Measurements from ENCODE around the gene NPBWR2. TPM values are rescaled to one million over a fixed set of nuclear protein-coding genes. Genes with fewer than 3 reads are reported as not detected.

The NPBWR2 gene
- polyA plus RNA-seq, 1 donor (not counting 4 experiments of a cell fraction or from before 2014, with no cell fraction given): not detected

GRCh38 chr20:64150756-64151632 is 43.6 kb upstream of the NPBWR2 start:
- H3K27ac ChIP-seq (ENCODE audit: control insufficient read depth, insufficient read depth, low read length): no peak overlapping the region
- no peak overlapping the region for H3K4me2 ChIP-seq (ENCODE audit: control insufficient read depth, extremely low read depth, insufficient read depth, low read depth, low read length)
- H3K36me3 ChIP-seq (ENCODE audit: control insufficient read depth in 2 of 2, extremely low read depth in 1 of 2, insufficient read depth in 2 of 2, low read length in 2 of 2): no peaks in the 10 kb centered on the region
- peaks cover 6% of the 10 kb centered on the region for H3K9me3 ChIP-seq (ENCODE audit: control insufficient read depth, low read depth, low read length)
- H3K79me2 ChIP-seq (ENCODE audit: control insufficient read depth, insufficient read depth, low read length): no peaks in the 10 kb centered on the region
- dilution Hi-C loops (cut with MboI; ENCODE audit: extremely low pct_ligation_motif_present, low sequenced_read_pairs): no loop called here
- H3K9ac ChIP-seq (ENCODE audit: control insufficient read depth, extremely low read depth, insufficient read depth, low read length): no peak overlapping the region
- H3K9me1 ChIP-seq (ENCODE audit: control insufficient read depth, extremely low read depth, insufficient read depth, low read length): no peaks in the 10 kb centered on the region
- no peak overlapping the region for H3K4me3 ChIP-seq (ENCODE audit: control insufficient read depth in 2 of 3, extremely low read depth in 1 of 3, insufficient read depth in 2 of 3, low read depth in 1 of 3, low read length in 3 of 3)
- TF ChIP-seq, protein P1, sequence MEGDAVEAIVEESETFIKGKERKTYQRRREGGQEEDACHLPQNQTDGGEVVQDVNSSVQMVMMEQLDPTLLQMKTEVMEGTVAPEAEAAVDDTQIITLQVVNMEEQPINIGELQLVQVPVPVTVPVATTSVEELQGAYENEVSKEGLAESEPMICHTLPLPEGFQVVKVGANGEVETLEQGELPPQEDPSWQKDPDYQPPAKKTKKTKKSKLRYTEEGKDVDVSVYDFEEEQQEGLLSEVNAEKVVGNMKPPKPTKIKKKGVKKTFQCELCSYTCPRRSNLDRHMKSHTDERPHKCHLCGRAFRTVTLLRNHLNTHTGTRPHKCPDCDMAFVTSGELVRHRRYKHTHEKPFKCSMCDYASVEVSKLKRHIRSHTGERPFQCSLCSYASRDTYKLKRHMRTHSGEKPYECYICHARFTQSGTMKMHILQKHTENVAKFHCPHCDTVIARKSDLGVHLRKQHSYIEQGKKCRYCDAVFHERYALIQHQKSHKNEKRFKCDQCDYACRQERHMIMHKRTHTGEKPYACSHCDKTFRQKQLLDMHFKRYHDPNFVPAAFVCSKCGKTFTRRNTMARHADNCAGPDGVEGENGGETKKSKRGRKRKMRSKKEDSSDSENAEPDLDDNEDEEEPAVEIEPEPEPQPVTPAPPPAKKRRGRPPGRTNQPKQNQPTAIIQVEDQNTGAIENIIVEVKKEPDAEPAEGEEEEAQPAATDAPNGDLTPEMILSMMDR (optimal IDR thresholded peaks at IDR 0.05 in 1 of 3, IDR thresholded peaks at IDR 0.05 in 1 of 3, conservative IDR thresholded peaks at IDR 0.05 in 1 of 3; ENCODE audit: extremely low read depth in 1 of 3, insufficient read depth in 2 of 3, low read length in 3 of 3): no peak
- no peak for TF ChIP-seq EZH2 (IDR thresholded peaks at IDR 0.05; ENCODE audit: low read length)
- no peaks in the 10 kb centered on the region for H3K27me3 ChIP-seq (ENCODE audit: control insufficient read depth, extremely low read depth, insufficient read depth, low read length)
- FAIRE-seq: no peak
- peaks cover 13% of the 10 kb centered on the region for H3K4me1 ChIP-seq (ENCODE audit: control insufficient read depth, extremely low read depth, insufficient read depth, low read length)
- no peak for DNase-seq (ENCODE audit: low read depth, low spot score)
- H4K20me1 ChIP-seq (ENCODE audit: control insufficient read depth, extremely low read depth, insufficient read depth, low read length): no peaks in the 10 kb centered on the region
- no peak overlapping the region for H2AFZ ChIP-seq (ENCODE audit: control insufficient read depth, low read length)

- H4K20me1 ChIP-seq (ENCODE audit: control insufficient read depth, extremely low read depth, insufficient read depth, low read length): no peaks in the 10 kb centered on the region
- H3K9me3 ChIP-seq (ENCODE audit: control insufficient read depth, low read depth, low read length): peaks cover 14% of the 10 kb centered on the region
- H3K27ac ChIP-seq (ENCODE audit: control insufficient read depth, insufficient read depth, low read length): no peak overlapping the region
- H3K36me3 ChIP-seq (ENCODE audit: control insufficient read depth in 2 of 2, extremely low read depth in 1 of 2, insufficient read depth in 2 of 2, low read length in 2 of 2): no peaks in the 10 kb centered on the region
- H3K27me3 ChIP-seq (ENCODE audit: control insufficient read depth, extremely low read depth, insufficient read depth, low read length): no peaks in the 10 kb centered on the region
- DNase-seq (ENCODE audit: low read depth, low spot score): no peak
- no peak overlapping the region for H3K4me3 ChIP-seq (ENCODE audit: control insufficient read depth in 2 of 3, extremely low read depth in 1 of 3, insufficient read depth in 2 of 3, low read depth in 1 of 3, low read length in 3 of 3)
- no peak overlapping the region for H2AFZ ChIP-seq (ENCODE audit: control insufficient read depth, low read length)
- no peak for TF ChIP-seq EZH2 (IDR thresholded peaks at IDR 0.05; ENCODE audit: low read length)
- TF ChIP-seq, protein P1 (optimal IDR thresholded peaks at IDR 0.05 in 1 of 3, IDR thresholded peaks at IDR 0.05 in 1 of 3, conservative IDR thresholded peaks at IDR 0.05 in 1 of 3; ENCODE audit: extremely low read depth in 1 of 3, insufficient read depth in 2 of 3, low read length in 3 of 3): no peak
- H3K79me2 ChIP-seq (ENCODE audit: control insufficient read depth, insufficient read depth, low read length): no peaks in the 10 kb centered on the region
- no peak overlapping the region for H3K4me2 ChIP-seq (ENCODE audit: control insufficient read depth, extremely low read depth, insufficient read depth, low read depth, low read length)
- no peaks in the 10 kb centered on the region for H3K9me1 ChIP-seq (ENCODE audit: control insufficient read depth, extremely low read depth, insufficient read depth, low read length)
- H3K4me1 ChIP-seq (ENCODE audit: control insufficient read depth, extremely low read depth, insufficient read depth, low read length): peaks cover 13% of the 10 kb centered on the region
- H3K9ac ChIP-seq (ENCODE audit: control insufficient read depth, extremely low read depth, insufficient read depth, low read length): no peak overlapping the region
- no peak for FAIRE-seq
- dilution Hi-C loops (cut with MboI; ENCODE audit: extremely low pct_ligation_motif_present, low sequenced_read_pairs): no loop called here
Measured at GRCh38 chr20:64149809-64150560, 42.6 kb upstream of the NPBWR2 start.

All from keratinocyte (primary cell).